HTR-8/SVneo (cell line): ENCODE results near the gene TTF2.
"Not testable (repeated sequence)": the region's sequence is repeated elsewhere in the genome, so short reads cannot be mapped to it uniquely, and the experiment has no call there.

Experiments
- DNase-seq: peaks from one replicate; pipeline ENCODE4 v3.0.0; 2011; ENCODE audit warnings: low spot score, mixed read lengths; ENCODE audit not compliant: insufficient read length
- FAIRE-seq: peaks from 2 replicates; lab custom pipeline; 2011; peaks lifted over from hg19 to GRCh38; lab: Jason Lieb, UNC

Gene TTF2

GRCh38 chr1:117116784-117117130 is 56.6 kb downstream of the TTF2 start:
- DNase-seq (no peak), FAIRE-seq (no peak)

- FAIRE-seq: no peak
- DNase-seq: no peak
These were observed 57.6 kb downstream of the TTF2 start for GRCh38 chr1:117117697-117118096.

- no peak for DNase-seq
- no peak for FAIRE-seq
These were observed 58.0 kb downstream of the TTF2 start for GRCh38 chr1:117118137-117118536.

- DNase-seq, FAIRE-seq: not testable (repeated sequence)
These were observed 59.0 kb downstream of the TTF2 start for GRCh38 chr1:117119144-117119543.

- DNase-seq (peak; percentile 31), FAIRE-seq (no peak)
These were observed 60.9 kb downstream of the TTF2 start for GRCh38 chr1:117120774-117121588.

- FAIRE-seq: no peak
These were observed 61.6 kb downstream of the TTF2 start, which contains the start of gene TRIM45 for GRCh38 chr1:117121589-117122329. TRIM45 (minus strand) TSS chr1:117121749; CDS start chr1:117121201, 548 bp downstream.

GRCh38 chr1:117122330-117123025 is 62.4 kb downstream of the TTF2 start:
- no peak for FAIRE-seq
- no peak for DNase-seq

More at GRCh38 chr1:117121589-117122329, 61.6 kb downstream of the TTF2 start, which contains the start of gene TRIM45:
- peak; percentile 82 for DNase-seq

GRCh38 chr1:117123274-117123673 is 63.1 kb downstream of the TTF2 start:
- FAIRE-seq: no peak
- no peak for DNase-seq

- DNase-seq (no peak), FAIRE-seq (no peak)
These were observed 64.5 kb downstream of the TTF2 start for GRCh38 chr1:117124661-117125060.

- FAIRE-seq (no peak), DNase-seq (no peak)
These were observed 67.7 kb downstream of the TTF2 start for GRCh38 chr1:117127795-117128194.

- FAIRE-seq (no peak), DNase-seq (peak; percentile 17)
These were observed 68.4 kb downstream of the TTF2 start for GRCh38 chr1:117128323-117129079.

- no peak for DNase-seq
- FAIRE-seq: no peak
These were observed 70.4 kb downstream of the TTF2 start for GRCh38 chr1:117130526-117130925.

GRCh38 chr1:117135329-117135728 is 75.2 kb downstream of the TTF2 start:
- FAIRE-seq: no peak
- DNase-seq: no peak

- FAIRE-seq (no peak), DNase-seq (no peak)
These were observed 76.6 kb downstream of the TTF2 start for GRCh38 chr1:117136749-117137148.

- FAIRE-seq: no peak
- no peak for DNase-seq
These were observed 77.2 kb downstream of the TTF2 start for GRCh38 chr1:117137281-117137855.

- FAIRE-seq (no peak), DNase-seq (no peak)
These were observed 78.0 kb downstream of the TTF2 start for GRCh38 chr1:117138106-117138505.

- FAIRE-seq: no peak
- DNase-seq: no peak
These were observed 78.4 kb downstream of the TTF2 start for GRCh38 chr1:117138561-117138960.

- FAIRE-seq (no peak), DNase-seq (no peak)
These were observed 82.1 kb downstream of the TTF2 start for GRCh38 chr1:117142200-117142599.

- no peak for FAIRE-seq
These were observed 83.0 kb downstream of the TTF2 start for GRCh38 chr1:117143172-117143571.

GRCh38 chr1:117143871-117144270 is 83.7 kb downstream of the TTF2 start:
- DNase-seq (no peak), FAIRE-seq (no peak)

More at GRCh38 chr1:117143172-117143571, 83.0 kb downstream of the TTF2 start:
- no peak for DNase-seq
